Adrenal gland (tissue), 12 donors: ENCODE data around the gene EFNA4. TPM values are rescaled to one million over a fixed set of nuclear protein-coding genes. Genes with fewer than 3 reads are reported as not detected.

Experiments
- DNase-seq, 7 donors: peaks; one replicate each; pipeline ENCODE4 v3.0.0-alpha.2; 2019 to 2020
- H3K27ac ChIP-seq, 5 donors: fragments of 200-600 bp; sonication (generic) in 4 of 5; 1 replicate in 3 of 5; 2 replicates in 2 of 5; pipeline versions ENCODE4 v1.5.1 to v1.8.0; 2016 to 2020; ENCODE audit warnings: mild to moderate bottlenecking in 1 of 5
- H3K27me3 ChIP-seq: fragments of 200-600 bp; 2 replicates; pipeline ENCODE4 v1.8.0; 2021
- H3K36me3 ChIP-seq, 2 donors: fragments of 200-600 bp; replicated peaks in 1 of 2; 1 replicate in 1 of 2; 2 replicates in 1 of 2; pipeline versions ENCODE4 v1.5.1 to v1.8.0; 2018 to 2022
- H3K4me1 ChIP-seq, 2 donors: fragments of 200-600 bp; replicated peaks in 1 of 2; 1 replicate in 1 of 2; 2 replicates in 1 of 2; pipeline versions ENCODE4 v1.5.1 to v1.8.0; 2018 to 2021
- H3K4me3 ChIP-seq, 4 donors: fragments of 200-600 bp; sonication (generic) in 3 of 4; one replicate each; pipeline ENCODE4 v1.5.1; 2016 to 2018
- H3K9me3 ChIP-seq, 3 donors: fragments of 200-600 bp; sonication (generic) in 1 of 3; replicated peaks in 1 of 3; 1 replicate in 2 of 3; 2 replicates in 1 of 3; pipeline versions ENCODE4 v1.5.1 to v1.8.0; 2016 to 2021
- CTCF ChIP-seq, 6 experiments: fragments of 450-650 bp in 4 of 6; fragments of 200-600 bp in 2 of 6; sonication (generic) in 1 of 6; IDR thresholded peaks; 1 replicate in 5 of 6; 2 replicates in 1 of 6; pipeline versions ENCODE4 v1.5.1 to v1.8.0; 2016 to 2021; ENCODE audit warnings: antibody characterized with exemption in 6 of 6, mild to moderate bottlenecking in 2 of 6, moderate library complexity in 1 of 6
- POLR2A ChIP-seq, 2 donors: fragments of 450-650 bp; IDR thresholded peaks; one replicate each; pipeline ENCODE4 v1.6.1; 2017; ENCODE audit warnings: antibody characterized with exemption in 2 of 2, mild to moderate bottlenecking in 2 of 2, moderate library complexity in 1 of 2
- WGBS, 4 donors: extraction: QIAGEN DNeasy Blood & Tissue Kit in 2 of 4; methylation state at CpG; one replicate each; pipeline versions ENCODE4 v1.1.5 to v1.1.7; 2013 to 2017; 5-methylcytosine and 5-hydroxymethylcytosine counted together
- intact Hi-C, 2 donors: fragments of 100-400 bp; cut with DNase I; formaldehyde crosslinking; loops; one replicate each; pipeline versions ENCODE4 v1.14.1 to v1.15.0; 2022 to 2023
- polyA plus RNA-seq, 3 donors: library from polyadenylated mRNA; stranded (reverse); fragments of 200-250 nt in 2 of 3; fragments of 350-450 nt in 1 of 3; fragmentation: Illumina TruSeq in 1 of 3; extraction: RNeasy Lipid Tissue Mini Kit (QIAGEN cat#74804) in 1 of 3; gene quantifications; one replicate each; pipeline ENCODE4 v1.2.3, GENCODE V29; 2013 to 2014
- total RNA-seq, 9 donors: library from RNA; depleted of rRNA in 4 of 9; stranded (reverse); fragments of >200 nt in 4 of 9; fragments of 120-200 nt in 1 of 9; fragmentation: NEBNext Ultra II Directional in 1 of 9; extraction: Animal tissue kit (Norgen Biotek cat#: 25700) in 1 of 9; gene quantifications; one replicate each; pipeline versions ENCODE4 v1.1.0 to v1.2.4, GENCODE V29; 2013 to 2023
- donor health status: healthy with polysubstance abuse.
- donor health status: Bipolar disorder and iron deficiency.
- donor health status: DM: yes; HTN: yes; CAD: no.
- donor health status: DM: no; HTN: no; CAD: no.
- donor health status: DM: no; HTN: no; CAD: no.
- donor health status: DM: yes; HTN: yes; CAD: no.

EFNA4 gene
- total and polyA plus RNA-seq, 12 donors: 3.5 to 28.7 (median 12.4) TPM

DNA sequence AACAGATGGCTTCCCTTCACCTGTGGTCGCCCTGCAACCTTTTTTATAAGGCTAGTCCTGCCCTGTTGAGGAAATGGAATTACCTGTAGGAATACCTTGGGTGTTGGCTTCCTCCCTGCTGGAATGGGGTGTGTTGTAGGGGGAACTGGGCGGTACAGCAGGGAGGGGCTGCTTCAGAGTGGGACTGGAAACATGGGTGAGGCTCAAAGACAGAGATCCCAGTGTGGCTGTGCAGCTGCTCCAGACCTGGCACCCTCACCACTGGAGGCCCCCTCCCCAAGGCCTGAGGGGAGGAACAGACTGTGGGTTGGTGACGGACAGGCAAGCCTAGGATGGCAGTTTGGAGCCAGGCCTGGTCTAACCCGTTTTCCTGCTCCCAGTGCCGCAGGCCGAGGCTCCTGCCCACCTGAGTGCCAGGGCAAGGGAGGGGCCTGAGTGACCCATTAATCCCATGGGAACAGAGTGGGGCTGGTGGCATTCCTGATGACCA lies 19.6 kb downstream of the EFNA4 start:
- no peak overlapping the region for H3K27ac ChIP-seq
- TF ChIP-seq CTCF (IDR thresholded peaks at IDR 0.05): no peak
- no peak for TF ChIP-seq POLR2A (IDR thresholded peaks at IDR 0.05)
- intact Hi-C loops: loop anchor here in 1 of 2 donors (5.0 kb wide), 1 partner anchor 36 kb away; no protein-coding TSS in a partner anchor
- 60 to 75% (median 69%) methylated on average over 2 to 6 of the region's 6 CpGs for WGBS, 4 donors
- H3K4me3 ChIP-seq: no peak overlapping the region
- DNase-seq: no peak
- H3K36me3 ChIP-seq: no peaks in the 10 kb centered on the region
- no peaks in the 10 kb centered on the region for H3K9me3 ChIP-seq
- H3K4me1 ChIP-seq: peaks cover 39 to 64% of the 10 kb centered on the region in 2 donors
- H3K27me3 ChIP-seq: peaks cover 44% of the 10 kb centered on the region

DNA sequence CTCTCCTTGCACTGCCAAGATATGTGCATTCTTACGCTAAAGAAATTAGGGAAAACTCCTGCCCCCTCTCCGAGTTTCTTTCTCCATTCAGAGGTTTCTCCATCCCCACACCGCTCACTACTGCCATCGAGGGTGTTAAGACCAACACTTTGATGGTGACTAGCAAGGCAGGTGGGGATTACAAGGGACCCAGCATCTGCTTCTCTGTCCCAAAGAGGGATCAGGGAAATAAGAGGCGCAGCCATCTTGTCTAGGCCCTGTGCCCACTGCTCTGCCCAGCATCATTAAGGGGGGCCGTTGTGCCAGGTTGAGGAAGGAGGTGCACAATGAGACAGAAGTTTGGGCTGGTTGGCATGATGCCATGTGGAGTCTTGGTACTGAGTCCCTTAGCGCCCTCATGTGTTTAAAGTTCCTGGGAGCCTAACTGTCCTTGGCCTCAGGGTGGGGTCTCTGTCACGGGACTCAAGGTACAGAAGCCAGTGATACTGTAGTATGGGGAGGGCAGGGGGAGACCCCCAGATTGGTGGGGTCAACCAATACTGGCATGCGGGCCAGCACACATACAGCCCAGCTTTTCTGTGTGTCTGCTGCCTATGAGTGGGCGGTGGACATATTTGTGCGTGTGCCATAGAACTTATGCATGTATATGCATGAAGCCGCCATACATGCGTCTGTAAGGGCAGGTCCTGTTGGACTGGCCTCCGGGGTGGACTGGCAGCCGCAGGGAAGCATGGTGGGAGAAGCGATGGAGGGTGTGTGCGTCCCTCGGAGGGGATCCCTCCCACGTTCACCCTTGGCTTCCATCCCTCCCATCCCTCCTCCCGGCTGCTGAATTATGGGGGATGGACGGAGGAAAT lies 20.6 kb downstream of the EFNA4 start:
- intact Hi-C loops: loop anchor here (2.0 to 5.0 kb wide), 2 partner anchors 21 to 37 kb away; partner anchors contain the start of gene EFNA4 (in 1 of the 2)
- no peaks in the 10 kb centered on the region for H3K9me3 ChIP-seq
- no peak overlapping the region for H3K27ac ChIP-seq
- H3K4me3 ChIP-seq: peak overlapping the region in 1 of 4 donors; percentile 56
- H3K36me3 ChIP-seq: no peaks in the 10 kb centered on the region
- WGBS, 4 donors: 26 to 57% (median 29%) methylated on average over 8 to 21 of the region's 21 CpGs
- H3K4me1 ChIP-seq: peaks cover 31 to 54% of the 10 kb centered on the region in 2 donors
- DNase-seq: peak; percentile 54 to 80 (median 66)
- H3K27me3 ChIP-seq: peaks cover 44% of the 10 kb centered on the region
- TF ChIP-seq POLR2A (IDR thresholded peaks at IDR 0.05): no peak
- no peak for TF ChIP-seq CTCF (IDR thresholded peaks at IDR 0.05)

DNA sequence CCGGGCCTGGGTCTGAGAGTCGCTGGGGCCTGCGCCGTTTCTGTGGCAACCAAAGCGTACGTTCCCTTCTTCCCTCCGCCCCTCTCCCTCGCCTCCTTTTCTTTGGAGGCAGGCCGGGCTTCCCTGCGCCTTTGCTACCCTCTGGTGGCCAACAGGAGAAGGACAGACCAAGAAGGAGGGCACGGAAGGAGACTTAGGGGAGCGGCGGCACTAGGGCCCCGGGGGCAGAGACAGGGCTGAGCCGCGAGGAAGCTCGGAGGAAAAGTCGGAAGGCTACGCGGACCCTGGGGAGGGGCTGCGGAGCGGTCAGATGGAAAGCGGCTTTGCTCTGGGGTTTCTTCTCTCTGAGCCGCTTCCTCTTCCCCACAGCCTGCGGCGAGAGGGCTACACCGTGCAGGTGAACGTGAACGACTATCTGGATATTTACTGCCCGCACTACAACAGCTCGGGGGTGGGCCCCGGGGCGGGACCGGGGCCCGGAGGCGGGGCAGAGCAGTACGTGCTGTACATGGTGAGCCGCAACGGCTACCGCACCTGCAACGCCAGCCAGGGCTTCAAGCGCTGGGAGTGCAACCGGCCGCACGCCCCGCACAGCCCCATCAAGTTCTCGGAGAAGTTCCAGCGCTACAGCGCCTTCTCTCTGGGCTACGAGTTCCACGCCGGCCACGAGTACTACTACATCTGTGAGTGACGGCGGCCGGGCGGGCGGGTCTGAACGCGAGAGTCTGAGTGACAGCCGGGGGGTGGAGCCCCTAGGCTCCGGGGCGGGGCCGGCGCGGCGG lies 21.4 kb downstream of the EFNA4 start:
- peak in 1 of 2 donors; percentile 52 for TF ChIP-seq POLR2A (IDR thresholded peaks at IDR 0.05)
- TF ChIP-seq CTCF (IDR thresholded peaks at IDR 0.05): peak; percentile 90 to 99 (median 98)
- peak; percentile 92 to 96 (median 94) for DNase-seq
- H3K27ac ChIP-seq: peak overlapping the region; percentile 72 to 91 (median 81)
- no peaks in the 10 kb centered on the region for H3K36me3 ChIP-seq
- H3K4me1 ChIP-seq: peaks cover 23 to 46% of the 10 kb centered on the region in 2 donors
- intact Hi-C loops: loop anchor here (2.0 to 5.0 kb wide), 2 partner anchors 22 to 38 kb away; partner anchors contain the start of gene EFNA4 (in 1 of the 2)
- no peaks in the 10 kb centered on the region for H3K9me3 ChIP-seq
- H3K27me3 ChIP-seq: peaks cover 42% of the 10 kb centered on the region
- 0 to 1% (median 1%) methylated on average over 19 to 67 of the region's 67 CpGs for WGBS, 4 donors
- H3K4me3 ChIP-seq: peak overlapping the region in 3 of 4 donors; percentile 56 to 60 (median 59)
